ENCODE results near the gene NYNRIN. TPM values are rescaled to one million over a fixed set of nuclear protein-coding genes. Genes with fewer than 3 reads are reported as not detected.

Gene NYNRIN
- polyA plus RNA-seq, 1 experiment, result 10.5 TPM

GRCh38 chr14:24436355-24437019 is 37.7 kb downstream of the NYNRIN start:
- CTCF ChIA-PET, result interaction anchor here (0.5 to 13.3 kb wide), 27 partner anchors 11 to 1554 kb away, joined by 3 to 712 read pairs (median 4); partner anchors contain the start of genes ADCY4, CIDEB, LTB4R2 and RABGGTA
- DNase-seq (ENCODE audit: low read depth, low spot score), result peak; percentile 49
- H3K27ac ChIP-seq (ENCODE audit: low read depth, low read length), result peak overlapping the region; percentile 21
- no peaks in the 10 kb centered on the region; the same call in 1 of the 2 replicates for H3K9me3 ChIP-seq (ENCODE audit: control insufficient read depth, insufficient read depth, low read length)
- POLR2A ChIA-PET, result interaction anchor here (1.2 to 2.2 kb wide), 3 partner anchors 38 to 104 kb away, joined by 4 to 13 read pairs (median 8); partner anchors contain the start of gene NYNRIN
- H3K27me3 ChIP-seq (ENCODE audit: control insufficient read depth, insufficient read depth, low read length), result no peaks in the 10 kb centered on the region
- peak; percentile 83 for TF ChIP-seq CTCF (IDR thresholded peaks at IDR 0.05; ENCODE audit: low read depth, low read length)
- H3K4me3 ChIP-seq (ENCODE audit: low read depth, low read length), result no peak overlapping the region

- Histone ChIP-seq H3K27me3 (ENCODE audit: control insufficient read depth, insufficient read depth, low read length) (no peaks in the 10 kb centered on the region), H3K9me3 (ENCODE audit: control insufficient read depth, insufficient read depth, low read length) (no peaks in the 10 kb centered on the region; the same call in 1 of the 2 replicates), H3K4me3 (ENCODE audit: low read depth, low read length) (no peak overlapping the region), H3K27ac (ENCODE audit: low read depth, low read length) (no peak overlapping the region)
- no peak for TF ChIP-seq CTCF (IDR thresholded peaks at IDR 0.05; ENCODE audit: low read depth, low read length)
- ChIA-PET CTCF (interaction anchor here (0.5 to 13.3 kb wide), 23 partner anchors 12 to 1555 kb away, joined by 3 to 712 read pairs (median 5); partner anchors contain the start of genes ADCY4, CIDEB, LTB4R2 and RIPK3), POLR2A (interaction anchor here (0.6 to 2.2 kb wide), 6 partner anchors 38 to 196 kb away, joined by 3 to 13 read pairs (median 4); partner anchors contain the start of genes GZMB and NYNRIN)
- no peak for DNase-seq (ENCODE audit: low read depth, low spot score)
Observed at GRCh38 chr14:24437020-24437735, 38.4 kb downstream of the NYNRIN start.

- no peak for TF ChIP-seq CTCF (IDR thresholded peaks at IDR 0.05; ENCODE audit: low read depth, low read length)
- ChIA-PET CTCF (interaction anchor here (1.1 to 13.3 kb wide), 8 partner anchors 13 to 130 kb away, joined by 3 to 712 read pairs (median 14); partner anchors contain the start of genes ADCY4, CIDEB, LTB4R2 and RIPK3), POLR2A (interaction anchor here (0.6 to 2.2 kb wide), 4 partner anchors 97 to 196 kb away, joined by 3 to 13 read pairs (median 4); partner anchors contain the start of gene GZMB)
- Histone ChIP-seq H3K27ac (ENCODE audit: low read depth, low read length) (no peak overlapping the region), H3K9me3 (ENCODE audit: control insufficient read depth, insufficient read depth, low read length) (no peaks in the 10 kb centered on the region; the same call in 1 of the 2 replicates), H3K27me3 (ENCODE audit: control insufficient read depth, insufficient read depth, low read length) (no peaks in the 10 kb centered on the region), H3K4me3 (ENCODE audit: low read depth, low read length) (no peak overlapping the region)
- no peak for DNase-seq (ENCODE audit: low read depth, low spot score)
Observed at GRCh38 chr14:24437736-24438067, 38.9 kb downstream of the NYNRIN start.

GRCh38 chr14:24438223-24439097 is 39.7 kb downstream of the NYNRIN start:
- no peaks in the 10 kb centered on the region for H3K27me3 ChIP-seq (ENCODE audit: control insufficient read depth, insufficient read depth, low read length)
- H3K9me3 ChIP-seq (ENCODE audit: control insufficient read depth, insufficient read depth, low read length), result no peaks in the 10 kb centered on the region; the same call in 1 of the 2 replicates
- ChIA-PET CTCF (interaction anchor here (1.3 to 13.3 kb wide), 6 partner anchors 32 to 131 kb away, joined by 3 to 712 read pairs (median 24); partner anchors contain the start of genes ADCY4, CIDEB, LTB4R2 and RIPK3), POLR2A (interaction anchor here (1.2 to 2.2 kb wide), 2 partner anchors 97 to 106 kb away, joined by 3 to 13 read pairs; no protein-coding TSS in a partner anchor)
- TF ChIP-seq CTCF (IDR thresholded peaks at IDR 0.05; ENCODE audit: low read depth, low read length), result no peak
- H3K4me3 ChIP-seq (ENCODE audit: low read depth, low read length), result no peak overlapping the region
- DNase-seq (ENCODE audit: low read depth, low spot score), result no peak
- no peak overlapping the region for H3K27ac ChIP-seq (ENCODE audit: low read depth, low read length)
